Psoas muscle (tissue), 8 donors: ENCODE data around the gene CHD9NB. TPM values are rescaled to one million over a fixed set of nuclear protein-coding genes. Genes with fewer than 3 reads are reported as not detected.
"Not testable (repeated sequence)": the region's sequence is repeated elsewhere in the genome, so short reads cannot be mapped to it uniquely, and the experiment has no call there.

Experiments used
- ATAC-seq, 4 donors: fragments of 200-7000 bp; cut with Tn5 transposase; one replicate each; pipeline ENCODE4 v1.9.1; 2020; ENCODE audit warnings: moderate library complexity in 3 of 4, mild to moderate bottlenecking in 2 of 4
- DNase-seq, 2 donors: peaks; one replicate each; pipeline ENCODE4 v3.0.0-alpha.2; 2020
- H3K27ac ChIP-seq: fragments of 200-600 bp; one replicate; pipeline ENCODE4 v1.8.0; 2022
- H3K27me3 ChIP-seq, 3 donors: fragments of 200-600 bp in 1 of 3; one replicate each; pipeline versions ENCODE4 v1.6.1 to v1.8.0; 2013 to 2022; ENCODE audit warnings: low read length in 2 of 3, mild to moderate bottlenecking in 2 of 3, moderate library complexity in 1 of 3; ENCODE audit not compliant: insufficient read depth in 3 of 3
- H3K36me3 ChIP-seq, 2 donors: fragments of 200-600 bp in 1 of 2; one replicate each; pipeline versions ENCODE4 v1.6.1 to v1.8.0; 2013 to 2022; ENCODE audit warnings: low read depth in 1 of 2, mild to moderate bottlenecking in 1 of 2, moderate library complexity in 1 of 2; ENCODE audit not compliant: insufficient read depth in 1 of 2
- H3K4me1 ChIP-seq: fragments of 200-600 bp; one replicate; pipeline ENCODE4 v1.8.0; 2022
- H3K4me3 ChIP-seq: fragments of 200-600 bp; one replicate; pipeline ENCODE4 v1.8.0; 2022; ENCODE audit warnings: mild to moderate bottlenecking
- H3K9me3 ChIP-seq: fragments of 200-600 bp; one replicate; pipeline ENCODE4 v1.8.0; 2022
- CTCF ChIP-seq: fragments of 200-600 bp; IDR thresholded peaks from one replicate; pipeline ENCODE4 v1.8.0; 2022; ENCODE audit warnings: antibody characterized with exemption
- WGBS, 3 donors: extraction: QIAGEN DNeasy Blood & Tissue Kit; methylation state at CpG; one replicate each; pipeline versions ENCODE4 v1.1.6 to v1.1.7; 2013; 5-methylcytosine and 5-hydroxymethylcytosine counted together
- intact Hi-C, 2 donors: fragments of 100-400 bp; cut with DNase I; formaldehyde crosslinking; loops; one replicate each; pipeline versions ENCODE4 v1.11.0 to v1.14.2; 2022
- polyA plus RNA-seq, 3 donors: library from polyadenylated mRNA; stranded (reverse); fragments of 200-250 nt; gene quantifications; one replicate each; pipeline ENCODE4 v1.2.3, GENCODE V29; 2013
- total RNA-seq, 4 donors: library from RNA; stranded (reverse); fragmentation: NEBNext Ultra II Directional in 2 of 4; extraction: Animal tissue kit (Norgen Biotek cat#: 25700) in 2 of 4; gene quantifications; one replicate each; pipeline versions ENCODE4 v1.2.1 to v1.2.4, GENCODE V29; 2021 to 2023
- donor health status: healthy with polysubstance abuse.
- donor health status: DM: no; HTN: no; CAD: no; lungs with moderate emphysema.
- donor health status: Bipolar disorder and iron deficiency.
- donor health status: healthy.
- donor health status: DM: yes; HTN: yes; CAD: no.
- donor health status: DM: no; HTN: no; CAD: no.
- donor health status: DM: no; HTN: no; CAD: no.
- donor health status: DM: yes; HTN: yes; CAD: no.

The CHD9NB gene
- total and polyA plus RNA-seq, 7 donors = 0.05 to 0.77 (median 0.18) TPM; not detected in 1

DNA sequence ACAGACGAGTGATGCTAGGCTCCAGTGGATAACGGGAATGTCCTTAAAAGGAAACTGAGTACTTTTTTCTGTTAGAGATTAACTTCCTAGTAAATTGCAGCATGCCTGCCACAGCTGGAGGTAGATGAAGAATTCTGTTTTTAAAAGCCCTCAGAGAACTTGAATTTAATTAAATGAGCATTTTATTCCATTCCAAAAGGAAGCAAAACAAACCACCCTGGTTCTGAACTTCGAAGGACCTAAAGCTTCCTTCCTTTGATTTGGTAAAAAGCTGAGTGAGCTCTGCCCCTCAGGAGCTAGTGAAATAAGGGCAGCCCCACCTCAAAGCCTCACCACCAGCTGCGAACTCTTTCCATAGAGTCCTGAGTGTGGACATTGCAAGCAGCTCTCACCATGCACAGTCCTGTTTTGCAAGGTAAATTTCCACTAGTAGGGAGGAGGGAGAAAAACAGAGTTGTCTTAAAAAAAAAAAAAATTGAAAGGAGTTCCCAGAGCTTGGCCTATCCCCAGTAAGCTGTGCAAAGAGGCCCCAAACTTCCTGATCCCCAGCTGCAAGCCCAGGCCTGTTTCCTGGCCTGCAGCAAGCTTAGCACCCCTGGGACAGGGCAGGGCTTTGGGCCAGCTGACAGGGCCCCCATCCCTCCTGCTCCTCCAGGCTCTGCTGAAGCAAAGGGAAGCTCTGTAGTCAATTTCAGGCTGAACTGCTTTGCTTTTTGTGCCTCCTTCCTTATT lies 11.2 kb downstream of the CHD9NB start:
- peak overlapping the region; percentile 15 for H3K4me3 ChIP-seq
- intact Hi-C loops = no loop called here
- TF ChIP-seq CTCF = no peak

GRCh38 chr16:53040788-53041187 lies 11.9 kb downstream of the CHD9NB start:
- no peaks in the 10 kb centered on the region for H3K9me3 ChIP-seq
- H3K27ac ChIP-seq = no peak overlapping the region
- no peak for ATAC-seq
- TF ChIP-seq CTCF = no peak
- no peak for DNase-seq
- no peaks in the 10 kb centered on the region for H3K36me3 ChIP-seq
- H3K27me3 ChIP-seq = peaks cover 0 to 8% (median 5%) of the 10 kb centered on the region in 3 donors
- WGBS, 3 donors = 88 to 100% (median 88%) methylated on average over 1 of the region's 1 CpG
- intact Hi-C loops = no loop called here
- no peaks in the 10 kb centered on the region for H3K4me1 ChIP-seq
- no peak overlapping the region for H3K4me3 ChIP-seq

More for the DNA sequence above, 11.2 kb downstream of the CHD9NB start:
- no peaks in the 10 kb centered on the region for H3K9me3 ChIP-seq
- DNase-seq (peak; percentile 73 to 92), ATAC-seq (peak; percentile 27 to 83 (median 67))
- H3K4me1 ChIP-seq = no peaks in the 10 kb centered on the region
- WGBS, 3 donors = 42 to 52% (median 44%) methylated on average over 4 of the region's 4 CpGs
- H3K36me3 ChIP-seq = no peaks in the 10 kb centered on the region
- H3K27ac ChIP-seq = peak overlapping the region; percentile 16
- peaks cover 0 to 8% (median 6%) of the 10 kb centered on the region in 3 donors for H3K27me3 ChIP-seq

- intact Hi-C loops, H3K4me1 ChIP-seq, H3K4me3 ChIP-seq, H3K27ac ChIP-seq, DNase-seq, H3K27me3 ChIP-seq, ATAC-seq, H3K36me3 ChIP-seq, H3K9me3 ChIP-seq: not testable (repeated sequence)
- WGBS, 3 donors = 48 to 53% (median 53%) methylated on average over 6 of the region's 6 CpGs
These were observed 16.0 kb downstream of the CHD9NB start for GRCh38 chr16:53036711-53037110.

DNA sequence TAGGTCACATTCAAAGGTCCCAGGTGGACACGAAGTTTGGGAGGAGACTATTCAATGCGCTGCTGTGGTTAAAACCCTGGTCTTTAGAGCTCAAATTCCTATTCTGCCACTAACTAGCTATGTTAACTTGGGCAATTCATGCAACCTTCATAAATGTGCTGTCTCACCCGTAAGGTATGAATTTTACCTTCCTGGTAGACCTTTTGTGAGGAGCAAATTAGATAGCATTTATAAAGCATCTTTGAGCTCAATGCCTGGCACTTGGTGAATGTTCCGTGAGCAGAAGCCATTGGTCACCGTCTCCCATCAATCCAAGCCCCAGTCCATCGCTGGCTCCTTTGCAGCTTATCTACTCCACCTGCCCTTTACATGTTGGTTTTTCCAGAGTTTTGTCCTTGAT lies 16.6 kb downstream of the CHD9NB start:
- no peaks in the 10 kb centered on the region for H3K4me1 ChIP-seq
- ATAC-seq (no peak), DNase-seq (no peak)
- no peak overlapping the region for H3K27ac ChIP-seq
- intact Hi-C loops = no loop called here
- H3K27me3 ChIP-seq = no peaks in the 10 kb centered on the region
- H3K4me3 ChIP-seq = no peak overlapping the region
- TF ChIP-seq CTCF = no peak
- no peaks in the 10 kb centered on the region for H3K9me3 ChIP-seq
- H3K36me3 ChIP-seq = no peaks in the 10 kb centered on the region
- WGBS, 3 donors = 84 to 91% (median 91%) methylated on average over 6 of the region's 6 CpGs

- Histone ChIP-seq H3K9me3 (no peaks in the 10 kb centered on the region), H3K36me3 (no peaks in the 10 kb centered on the region), H3K4me3 (no peak overlapping the region), H3K27ac (no peak overlapping the region), H3K27me3 (no peaks in the 10 kb centered on the region), H3K4me1 (no peaks in the 10 kb centered on the region)
- WGBS, 3 donors = 77 to 88% (median 85%) methylated on average over 3 of the region's 3 CpGs
- DNase-seq (no peak), ATAC-seq (no peak)
- no peak for TF ChIP-seq CTCF
- intact Hi-C loops = no loop called here
These were observed 17.3 kb downstream of the CHD9NB start for GRCh38 chr16:53035176-53035942.
